ENCODE measurements around the gene CNTN1.
"Not testable (repeated sequence)": the region's sequence is repeated elsewhere in the genome, so short reads cannot be mapped to it uniquely, and the experiment has no call there.

The CNTN1 gene

DNA sequence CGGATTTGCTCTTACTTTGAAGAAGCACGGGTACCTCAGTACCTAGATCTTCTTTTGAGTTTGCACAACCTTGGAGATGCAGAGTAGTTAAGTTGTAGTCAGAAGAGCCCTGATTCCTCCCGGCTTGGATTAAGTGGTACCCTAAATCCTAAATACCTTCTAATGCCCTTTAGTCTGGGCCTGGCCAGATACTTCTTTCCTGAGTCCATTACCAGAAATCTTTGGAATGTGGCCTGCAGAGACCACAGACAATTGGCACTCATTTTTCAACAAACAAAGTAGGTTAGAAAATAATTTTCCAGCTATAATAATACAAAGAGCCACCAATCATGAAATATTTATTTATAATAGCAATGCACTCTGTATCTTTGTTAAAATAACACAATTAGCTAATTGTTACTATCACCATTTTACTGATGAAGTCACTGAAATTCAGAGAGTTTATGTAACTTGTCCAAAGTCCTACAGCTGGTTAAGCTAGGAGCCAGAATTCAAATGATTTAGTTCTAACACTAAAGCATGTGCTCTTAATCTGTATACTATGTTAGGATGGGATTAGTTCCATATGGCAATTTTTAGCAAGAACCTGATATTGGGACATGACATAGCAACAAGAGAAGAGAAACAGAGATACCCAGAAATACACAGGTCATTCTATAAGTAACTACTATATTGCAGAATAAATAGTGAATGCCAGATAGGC is 363.8 kb downstream of the CNTN1 start:
- DNase-seq = no peak

GRCh38 chr12:41058266-41058665 is 366.0 kb downstream of the CNTN1 start:
- DNase-seq = no peak

DNA sequence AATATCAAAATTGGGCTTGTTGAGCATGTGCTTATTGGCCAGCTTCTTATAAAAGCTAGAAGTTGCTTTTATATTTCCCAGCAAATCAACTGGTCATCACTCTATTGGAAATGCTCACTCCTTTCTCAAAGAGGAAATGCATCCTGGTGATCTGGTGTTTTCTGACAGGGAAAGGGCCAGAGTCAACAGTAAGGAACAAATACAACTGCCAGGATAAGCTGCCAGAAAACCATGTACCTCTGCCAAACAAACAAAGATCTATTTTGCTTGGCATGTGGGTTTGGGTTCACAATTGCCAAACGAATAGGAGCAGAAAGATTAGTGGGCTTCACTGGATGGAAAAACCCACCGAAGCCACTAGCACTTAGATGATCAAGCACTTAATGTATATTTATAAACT is 369.0 kb downstream of the CNTN1 start:
- DNase-seq = no peak

DNA sequence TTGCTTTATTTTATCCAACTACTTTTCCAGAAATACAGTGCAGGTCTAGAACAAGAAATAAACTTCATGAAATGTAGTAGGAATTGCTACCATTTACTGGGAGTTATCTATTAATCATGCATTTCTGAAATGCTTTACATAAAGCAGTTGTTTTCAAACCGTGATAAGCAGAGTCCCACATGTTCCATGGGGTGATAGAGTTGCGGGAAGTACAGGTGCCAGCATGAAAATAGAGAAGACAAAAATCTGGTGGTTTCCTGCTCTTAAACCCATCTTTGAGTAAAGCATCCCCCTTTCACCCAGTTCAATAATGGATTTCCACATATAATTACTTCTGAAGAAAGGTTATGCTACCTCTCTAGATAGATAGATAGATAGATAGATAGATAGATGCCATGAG is 372.2 kb downstream of the CNTN1 start:
- no peak for DNase-seq

DNA sequence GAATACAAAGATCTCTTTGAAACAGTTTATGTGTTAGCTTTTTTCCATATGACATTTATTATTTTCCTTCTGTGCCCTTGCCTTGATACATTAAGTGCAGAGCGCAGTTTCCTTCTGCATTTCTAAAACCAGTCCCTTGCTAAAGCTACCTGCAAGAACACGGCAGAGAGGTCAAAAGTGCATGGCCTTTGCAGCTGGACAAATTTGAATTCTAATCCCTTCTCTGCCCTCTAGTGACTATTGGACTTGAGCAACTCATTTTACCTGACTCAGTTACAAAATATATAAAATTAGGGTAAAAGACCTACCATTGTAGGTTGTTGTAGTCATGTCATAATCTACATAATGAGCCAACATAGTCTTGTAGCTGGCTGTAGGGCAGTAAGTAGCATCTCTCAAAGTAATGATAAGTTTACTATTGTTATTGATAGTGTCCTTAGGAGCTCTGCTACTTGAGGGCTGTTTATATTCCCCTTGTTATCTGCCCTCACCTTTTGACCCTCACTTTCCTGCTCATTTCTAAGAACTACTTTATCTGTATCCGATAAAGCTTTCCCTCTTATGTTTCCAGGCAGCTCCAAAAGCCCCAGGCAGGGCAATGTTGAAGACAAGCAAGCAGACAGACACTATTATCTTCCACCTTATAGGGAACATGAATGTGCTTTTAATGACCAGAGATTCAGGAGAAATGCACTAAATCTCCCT is 375.9 kb downstream of the CNTN1 start:
- no peak for DNase-seq

DNA sequence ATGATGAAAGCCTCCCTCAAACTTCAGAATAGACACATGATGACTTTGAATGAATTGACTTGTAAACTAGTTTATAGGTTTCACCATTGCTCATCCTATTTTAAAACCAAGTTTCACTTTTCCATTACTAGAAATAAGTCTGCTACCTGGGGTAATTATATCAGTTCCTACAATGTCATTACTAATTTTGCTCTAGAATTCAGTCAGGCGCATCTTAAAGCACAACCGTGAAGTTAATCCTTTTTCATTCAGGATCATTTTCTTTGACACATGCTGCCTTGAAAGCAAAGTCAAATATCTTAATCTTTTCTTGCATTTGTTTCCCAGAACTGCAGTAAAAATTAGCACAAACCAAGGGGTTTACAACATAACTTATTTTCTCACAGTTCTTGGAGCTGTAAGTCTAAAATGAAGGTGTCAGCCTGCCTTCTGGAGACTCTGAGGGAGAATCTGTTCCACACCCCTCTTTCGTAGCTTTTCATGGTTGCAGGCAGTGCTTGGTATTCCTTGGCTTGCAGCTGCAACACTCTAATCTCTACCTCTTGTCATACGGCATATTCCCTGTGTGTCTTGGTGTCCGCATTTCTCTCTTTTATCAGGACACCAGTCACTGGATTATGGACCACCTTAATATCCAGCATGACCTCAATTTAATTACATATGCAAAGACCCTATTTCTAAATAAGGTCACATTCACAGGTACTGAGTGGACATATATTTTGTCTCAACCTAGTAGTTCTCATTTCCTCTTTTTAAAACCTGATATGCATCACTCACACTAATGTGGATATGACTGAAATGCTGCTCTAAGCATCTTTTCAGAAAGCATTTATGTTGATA is 381.6 kb downstream of the CNTN1 start:
- DNase-seq = no peak

DNA sequence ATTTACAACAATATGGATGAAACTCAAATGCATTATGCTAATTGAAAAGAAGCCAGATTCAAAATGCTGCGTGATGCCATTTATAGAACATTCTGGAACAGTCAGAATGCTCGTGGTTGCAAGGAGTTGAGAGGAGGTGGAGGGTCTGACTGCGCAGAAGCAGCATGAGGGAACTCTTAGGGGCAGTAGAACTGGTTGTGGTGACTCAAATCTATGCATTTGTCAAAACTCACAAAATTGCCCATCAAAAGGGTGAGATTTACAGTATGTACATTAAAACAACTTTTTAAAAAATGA is 382.2 kb downstream of the CNTN1 start:
- no peak for DNase-seq

DNA sequence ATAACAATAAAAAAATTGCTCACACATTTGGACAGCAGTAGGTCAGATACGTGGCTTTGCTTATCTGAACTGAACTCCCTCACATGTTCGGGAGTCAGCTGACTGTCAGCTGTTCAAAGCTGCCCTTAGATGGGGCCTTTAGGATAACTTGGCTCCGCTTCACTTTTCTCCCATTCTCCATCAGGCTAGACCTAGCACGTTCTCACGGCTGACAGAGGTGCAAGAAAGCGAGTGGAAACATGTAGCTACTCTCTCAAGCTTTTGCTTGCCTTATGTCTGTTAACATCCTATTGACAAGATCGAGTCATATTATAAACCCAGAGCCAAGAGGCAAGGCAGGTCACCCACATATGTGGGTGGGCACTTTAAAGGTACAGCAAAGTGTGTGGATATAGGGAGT is 383.9 kb downstream of the CNTN1 start:
- no peak for DNase-seq

DNA sequence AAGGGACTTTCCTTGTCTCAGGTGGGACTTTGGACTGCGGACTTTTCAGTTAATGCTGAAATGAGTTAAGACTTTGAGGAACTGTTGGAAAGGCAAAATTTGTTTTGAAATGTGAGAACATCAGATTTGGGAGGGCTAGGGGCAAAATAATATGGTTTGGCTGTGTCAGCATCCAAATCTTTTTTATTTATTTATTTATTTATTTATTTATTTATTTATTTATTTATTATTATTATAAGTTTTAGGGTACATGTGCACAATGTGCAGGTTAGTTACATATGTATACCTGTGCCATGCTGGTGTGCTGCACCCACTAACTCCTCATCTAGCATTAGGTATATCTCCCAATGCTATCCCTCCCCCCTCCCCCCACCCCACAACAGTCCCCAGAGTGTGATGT is 389.0 kb downstream of the CNTN1 start:
- DNase-seq = not testable (repeated sequence)

GRCh38 chr12:41089438-41089837 is 397.2 kb downstream of the CNTN1 start:
- DNase-seq = no peak

DNA sequence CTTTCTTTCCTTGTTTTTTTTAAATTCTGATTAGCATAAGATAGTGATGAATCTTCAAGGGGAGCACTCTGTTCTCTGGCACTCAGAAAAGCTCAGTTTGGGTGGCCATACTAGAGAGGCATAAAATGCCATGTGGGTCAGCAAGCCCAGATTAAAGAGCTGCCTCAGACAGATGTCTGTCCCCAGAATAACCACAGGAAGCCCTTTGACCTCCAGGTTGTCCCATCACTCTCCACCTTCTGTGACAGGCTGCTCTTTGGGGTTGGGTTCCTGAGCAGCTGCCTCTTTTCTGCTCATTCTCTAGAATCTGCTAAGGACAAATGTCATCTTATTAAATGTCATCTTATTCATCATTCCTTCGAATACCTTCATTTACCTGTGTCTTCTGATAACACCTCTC is 399.9 kb downstream of the CNTN1 start:
- no peak for DNase-seq

- DNase-seq = no peak
These were observed 404.6 kb downstream of the CNTN1 start for GRCh38 chr12:41096797-41097196.

- no peak for DNase-seq
These were observed 408.3 kb downstream of the CNTN1 start for GRCh38 chr12:41100572-41100971.

DNA sequence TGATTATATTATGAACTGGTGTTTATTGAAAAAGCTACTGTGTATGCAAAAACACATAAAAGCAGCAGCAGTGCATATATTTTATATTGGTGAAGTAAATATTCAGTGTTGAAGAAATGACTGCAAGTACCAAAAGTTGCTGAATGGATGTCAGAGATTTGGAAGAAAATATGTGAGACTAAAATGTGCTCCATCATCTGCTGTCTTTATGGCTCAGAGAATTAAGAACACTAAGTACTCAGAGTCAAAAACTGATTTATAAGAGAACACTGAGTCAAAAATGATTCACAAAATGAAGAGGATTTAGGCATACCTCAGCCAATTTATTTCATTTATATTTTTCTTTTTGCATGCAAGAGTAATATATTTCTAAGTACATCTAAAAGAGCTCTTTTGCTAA is 409.6 kb downstream of the CNTN1 start:
- no peak for DNase-seq

- DNase-seq = no peak
These were observed 411.4 kb downstream of the CNTN1 start for GRCh38 chr12:41103614-41104013.

DNA sequence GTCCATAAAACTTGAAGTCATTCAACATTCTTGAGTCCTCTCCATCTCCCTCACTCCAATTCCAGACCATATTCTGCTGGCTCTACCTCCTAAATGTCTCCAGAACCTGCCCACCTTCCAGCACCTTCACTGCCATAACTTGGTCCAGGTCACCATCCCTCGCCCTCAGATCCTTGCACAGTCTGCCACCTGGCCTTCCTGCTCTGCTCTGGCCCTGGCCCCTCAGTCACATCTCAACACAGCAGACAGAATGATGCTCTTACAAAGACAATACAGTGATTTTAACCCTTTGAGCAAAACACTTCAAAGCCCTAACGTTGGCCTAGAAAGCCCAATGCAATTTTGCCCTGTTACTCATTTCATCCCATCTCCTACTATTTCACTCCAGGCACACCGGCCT is 414.1 kb downstream of the CNTN1 start:
- no peak for DNase-seq

- no peak for DNase-seq
These were observed 415.8 kb downstream of the CNTN1 start for GRCh38 chr12:41108032-41108431.

DNA sequence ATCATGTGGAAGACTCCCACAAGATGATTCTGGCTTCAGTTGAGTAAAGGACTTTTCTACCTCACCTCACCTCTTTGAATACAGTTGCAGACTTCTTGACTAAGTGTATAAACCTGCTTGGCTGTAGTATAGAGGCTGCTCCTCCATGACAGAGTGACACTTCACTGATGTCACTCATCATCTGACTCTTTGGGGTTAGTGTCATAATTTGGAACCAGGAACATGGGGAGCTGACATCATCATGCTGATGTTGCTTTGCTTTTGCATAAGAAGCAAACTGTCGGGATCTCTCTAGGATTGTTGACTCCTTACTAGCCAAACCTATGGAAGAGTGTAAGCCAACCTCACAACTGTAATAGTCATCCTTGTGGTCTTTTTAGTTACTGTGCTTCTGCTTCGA is 420.7 kb downstream of the CNTN1 start:
- no peak for DNase-seq

DNA sequence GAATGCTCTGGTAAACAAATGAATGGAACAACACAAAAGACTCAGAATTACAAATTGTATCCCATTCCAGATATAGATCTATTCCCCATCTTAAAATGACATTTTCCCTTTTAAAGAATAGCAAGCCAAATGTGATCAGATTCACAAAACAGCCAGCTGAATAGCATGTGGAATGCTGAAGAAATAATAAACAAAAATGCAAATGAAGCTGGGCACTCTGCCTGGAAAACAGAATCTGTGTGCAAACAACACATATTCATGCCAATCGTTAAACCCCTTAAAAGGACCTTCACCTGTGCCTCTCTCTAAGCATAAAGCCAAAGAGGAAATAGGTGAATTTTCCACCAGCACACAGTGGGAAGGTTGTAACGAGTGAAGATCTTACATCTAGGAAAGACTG is 428.0 kb downstream of the CNTN1 start:
- DNase-seq = no peak

- no peak for DNase-seq
These were observed 429.1 kb downstream of the CNTN1 start for GRCh38 chr12:41121374-41121773.

Measured in EL (cell line).